Activated CD4-positive, alpha-beta T cell treated with anti-CD3 and anti-CD28 coated beads, Interleukin-2, amount 50 U/mL, for 16 hours (primary cell): ENCODE results near the gene MLLT6.

Source experiments
- DNase-seq: peaks from one replicate; pipeline ENCODE4 v3.0.0-alpha.2; 2020

The MLLT6 gene

DNA sequence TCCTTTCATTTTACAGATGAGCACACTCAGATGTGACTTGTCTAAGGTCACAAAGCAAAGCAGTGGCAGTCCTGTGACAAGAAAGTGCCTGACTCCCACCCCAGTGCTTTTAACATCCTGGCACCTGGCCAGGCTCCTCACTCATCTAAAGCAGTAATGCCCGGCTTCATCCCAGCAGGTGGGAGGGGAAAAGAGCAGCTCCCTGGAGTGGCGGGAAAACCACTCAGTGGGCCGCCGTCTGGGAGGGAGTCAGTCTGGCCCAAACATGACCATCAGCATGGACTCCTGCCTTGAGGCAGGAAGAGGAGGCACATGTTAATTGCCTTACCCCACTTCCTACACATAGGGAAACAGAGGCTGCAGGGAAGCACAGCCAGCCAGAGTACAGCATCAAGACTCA, 40.5 kb downstream of the MLLT6 start:
- no peak for DNase-seq

DNA sequence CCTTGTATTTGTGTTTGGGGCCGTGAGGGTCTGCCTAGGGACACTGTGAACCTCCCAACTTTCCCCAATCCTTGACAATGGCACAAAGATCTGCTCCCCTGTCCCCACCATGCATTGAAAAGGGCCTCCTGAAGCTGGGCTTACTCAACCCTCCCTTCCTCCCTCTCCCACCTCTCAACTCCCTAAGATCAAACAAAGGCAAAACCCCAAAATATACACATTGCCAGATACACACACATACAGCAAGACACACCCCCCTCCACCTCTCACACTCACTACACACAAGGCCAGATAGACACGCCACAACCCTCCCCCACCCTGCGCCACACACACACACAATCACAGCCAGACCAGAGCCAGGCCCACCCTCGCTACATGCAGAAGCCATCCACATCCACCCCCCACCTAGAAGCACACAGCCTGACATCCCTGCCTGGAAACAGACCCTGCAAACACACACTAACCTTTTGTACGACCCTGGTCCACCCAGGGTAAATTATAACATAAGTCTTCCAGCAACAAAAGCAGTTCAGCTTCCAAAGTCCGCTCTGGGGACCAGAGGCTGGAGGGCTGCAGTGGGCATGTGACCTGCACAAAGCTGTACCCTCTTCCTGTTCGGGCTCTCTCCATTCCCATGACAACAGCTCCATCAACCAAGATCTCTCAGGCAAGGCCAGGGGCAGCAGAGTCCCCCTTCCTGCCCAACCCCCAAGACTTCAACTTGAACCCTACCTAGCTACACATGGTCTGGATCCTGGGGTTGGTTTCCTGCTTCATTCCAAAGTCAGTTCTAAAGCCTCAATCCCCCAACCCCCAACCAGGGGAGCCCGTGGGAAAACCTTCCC, 41.2 kb downstream of the MLLT6 start:
- DNase-seq: no peak

DNA sequence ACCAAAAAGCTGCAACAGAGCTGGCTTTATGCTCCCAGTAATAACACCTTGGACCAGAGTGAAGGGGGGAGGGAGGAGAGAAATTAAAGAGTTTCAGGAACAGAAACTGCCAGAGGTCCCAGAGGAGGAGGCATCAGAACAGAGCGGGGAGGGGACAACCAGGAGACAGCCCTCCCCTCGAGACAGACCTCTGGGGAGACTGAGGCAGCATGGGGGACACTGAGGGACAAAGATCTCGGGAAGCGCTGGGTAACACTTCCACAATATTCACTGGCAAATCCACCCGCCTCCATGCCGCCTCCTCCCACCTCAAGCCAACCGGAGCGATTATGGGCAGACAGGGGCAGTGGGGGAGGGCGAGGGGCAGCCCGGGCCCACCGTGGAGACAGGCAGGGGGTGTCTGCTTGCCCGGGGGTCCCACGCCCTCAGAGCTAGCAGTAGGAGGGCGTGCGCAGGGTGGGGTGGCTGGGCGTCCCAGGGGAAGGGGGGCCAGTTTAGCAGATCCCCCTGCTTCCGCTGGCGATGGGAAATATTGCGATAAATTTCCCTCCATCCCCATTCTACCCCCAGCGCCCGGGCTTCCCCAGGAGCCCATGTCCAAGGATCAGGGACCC, 41.9 kb downstream of the MLLT6 start:
- DNase-seq: no peak

DNA sequence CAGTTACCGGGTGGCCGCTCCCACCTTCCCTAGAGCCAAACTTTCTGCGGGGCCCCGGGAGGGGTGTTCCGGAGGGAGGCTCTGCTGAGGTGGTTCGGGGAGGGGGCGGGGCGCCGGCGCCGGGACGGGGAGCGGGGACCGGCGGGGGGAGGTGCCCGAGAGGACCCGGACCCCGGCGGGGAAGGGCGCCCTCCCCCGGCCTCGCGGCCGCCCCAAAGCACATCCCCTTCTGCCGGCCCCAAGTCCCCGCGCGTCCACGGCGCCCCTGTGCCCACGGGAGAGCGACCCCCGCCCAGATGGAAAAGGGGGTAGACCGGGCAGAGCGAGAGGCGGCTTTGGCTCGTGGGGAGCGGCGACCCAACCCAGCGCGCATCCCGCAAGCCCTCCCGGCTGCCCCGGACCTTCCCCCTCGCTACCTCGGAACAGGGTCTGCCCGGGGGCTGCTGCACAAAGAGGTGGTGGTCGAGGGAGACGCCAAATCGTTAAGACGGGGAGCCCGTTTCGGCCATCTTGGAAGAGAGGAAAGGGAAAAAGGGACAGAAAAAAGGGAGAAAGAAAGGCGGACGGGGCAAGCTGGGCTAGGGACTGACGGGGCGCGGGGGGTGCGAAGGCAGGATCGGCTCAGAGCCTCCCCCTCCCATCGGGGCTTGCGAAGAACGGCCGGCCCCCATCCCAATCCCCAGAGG, 42.5 kb downstream of the MLLT6 start:
- DNase-seq: no peak

DNA sequence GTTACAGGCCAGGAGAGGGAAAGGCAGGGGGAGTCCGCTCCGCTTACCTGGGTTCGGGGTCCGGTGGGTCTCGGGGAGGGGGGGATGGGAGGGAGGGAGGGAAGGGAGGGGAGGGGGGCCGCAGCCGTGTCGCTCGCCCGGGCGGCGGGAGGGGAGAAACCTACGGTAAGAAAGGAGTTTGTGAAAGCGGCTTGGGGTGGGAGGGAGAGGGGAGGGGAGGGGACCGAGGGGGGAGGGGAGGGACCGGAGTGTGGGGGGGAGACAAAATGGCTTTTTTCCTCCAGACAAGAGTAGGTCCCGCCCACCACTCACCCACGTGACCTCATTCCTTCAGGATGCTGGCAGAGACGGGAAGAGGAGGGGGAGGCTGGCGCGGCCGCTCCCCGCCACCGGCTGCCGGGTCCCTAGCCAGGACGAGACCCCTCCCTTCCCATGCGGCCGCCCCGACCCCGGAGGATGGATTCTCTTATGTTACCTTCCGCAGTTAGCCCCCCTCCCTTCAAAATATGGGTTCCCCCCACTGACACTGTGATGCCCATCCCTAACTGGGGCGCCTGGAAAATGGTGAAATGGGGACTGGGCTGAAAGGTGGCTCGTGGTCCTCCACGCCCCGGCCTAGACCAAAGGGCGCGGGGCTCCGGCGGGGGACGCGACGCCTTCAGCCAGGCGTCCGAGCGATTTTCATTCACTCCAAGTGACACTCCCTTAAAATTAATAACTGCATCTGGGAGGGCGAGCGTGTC, 43.2 kb downstream of the MLLT6 start, which contains the start of gene PCGF2:
Gene PCGF2 (minus strand): TSS at position 188 of the 743 bp plus-strand sequence. CDS start 7,934 bp downstream, outside the sequence.
- DNase-seq: no peak

DNA sequence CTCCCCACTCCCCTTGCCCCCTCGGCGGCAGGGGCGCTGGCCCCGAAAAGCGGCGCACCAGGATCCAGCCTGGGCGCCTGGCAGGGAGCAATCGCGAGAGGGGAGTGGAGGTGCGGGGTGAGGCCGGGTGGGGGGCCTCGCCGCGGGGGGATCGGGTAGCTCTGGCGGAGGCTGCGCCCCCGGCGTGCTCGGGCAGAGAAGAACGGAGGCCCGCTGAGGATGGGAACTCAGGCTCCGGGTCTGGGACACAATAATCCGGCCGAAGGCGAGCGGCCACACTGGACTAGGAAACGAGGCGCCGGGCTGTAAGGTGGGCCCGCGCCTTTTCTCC, 43.8 kb downstream of the MLLT6 start:
- no peak for DNase-seq

DNA sequence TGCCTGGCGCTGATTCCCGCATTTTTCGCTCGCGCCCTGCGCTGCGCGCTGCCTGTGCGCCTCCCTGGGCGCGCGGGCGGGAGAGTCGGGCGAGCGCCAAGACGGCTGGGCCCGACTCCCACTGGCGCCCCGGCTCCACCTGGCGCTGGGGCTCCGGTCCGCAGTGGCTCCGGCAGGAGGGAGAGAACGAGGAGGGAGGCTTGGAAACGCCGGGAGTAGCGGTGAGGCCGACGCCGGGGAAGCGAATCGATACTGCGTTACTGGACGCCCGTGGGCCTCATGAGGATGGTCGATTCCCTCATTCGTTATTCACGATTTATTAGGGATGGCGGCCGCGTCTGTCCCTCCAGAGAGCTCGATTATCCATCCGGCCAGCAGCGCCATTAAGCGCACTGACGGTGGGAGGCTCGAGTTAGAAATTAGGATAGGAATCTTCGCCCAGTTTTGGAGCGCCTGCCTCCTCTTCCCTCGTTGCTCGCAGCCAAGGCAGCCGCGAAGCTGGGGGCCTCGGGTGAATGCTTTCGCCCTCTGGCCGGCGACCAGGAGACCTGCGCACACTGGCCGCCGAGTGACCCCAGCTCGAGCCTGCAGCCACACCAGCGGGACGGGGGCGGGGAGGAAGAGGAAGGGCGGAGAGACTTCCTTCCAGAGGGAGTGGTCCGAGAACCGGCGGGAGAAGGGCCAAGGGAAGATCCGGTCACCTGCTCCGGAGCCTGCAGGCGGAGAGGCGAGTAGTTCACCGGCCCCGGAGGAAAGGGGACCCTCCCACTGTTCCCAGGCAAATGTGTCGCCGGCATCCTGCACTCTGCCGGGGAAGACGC, 44.4 kb downstream of the MLLT6 start:
- no peak for DNase-seq

DNA sequence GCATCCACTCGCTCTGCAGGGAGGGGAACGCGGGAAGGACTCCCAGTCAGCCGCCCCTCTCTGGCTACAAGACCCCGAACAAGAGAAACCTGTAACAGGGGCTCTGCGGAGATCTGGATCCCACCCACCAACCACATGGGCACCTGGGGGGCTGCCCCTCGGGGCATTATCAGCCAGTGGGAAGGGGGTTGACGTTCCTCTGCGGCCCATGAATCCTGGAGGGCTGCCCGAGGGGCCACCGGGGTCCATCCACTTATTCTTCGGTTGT, 44.9 kb downstream of the MLLT6 start:
- no peak for DNase-seq

DNA sequence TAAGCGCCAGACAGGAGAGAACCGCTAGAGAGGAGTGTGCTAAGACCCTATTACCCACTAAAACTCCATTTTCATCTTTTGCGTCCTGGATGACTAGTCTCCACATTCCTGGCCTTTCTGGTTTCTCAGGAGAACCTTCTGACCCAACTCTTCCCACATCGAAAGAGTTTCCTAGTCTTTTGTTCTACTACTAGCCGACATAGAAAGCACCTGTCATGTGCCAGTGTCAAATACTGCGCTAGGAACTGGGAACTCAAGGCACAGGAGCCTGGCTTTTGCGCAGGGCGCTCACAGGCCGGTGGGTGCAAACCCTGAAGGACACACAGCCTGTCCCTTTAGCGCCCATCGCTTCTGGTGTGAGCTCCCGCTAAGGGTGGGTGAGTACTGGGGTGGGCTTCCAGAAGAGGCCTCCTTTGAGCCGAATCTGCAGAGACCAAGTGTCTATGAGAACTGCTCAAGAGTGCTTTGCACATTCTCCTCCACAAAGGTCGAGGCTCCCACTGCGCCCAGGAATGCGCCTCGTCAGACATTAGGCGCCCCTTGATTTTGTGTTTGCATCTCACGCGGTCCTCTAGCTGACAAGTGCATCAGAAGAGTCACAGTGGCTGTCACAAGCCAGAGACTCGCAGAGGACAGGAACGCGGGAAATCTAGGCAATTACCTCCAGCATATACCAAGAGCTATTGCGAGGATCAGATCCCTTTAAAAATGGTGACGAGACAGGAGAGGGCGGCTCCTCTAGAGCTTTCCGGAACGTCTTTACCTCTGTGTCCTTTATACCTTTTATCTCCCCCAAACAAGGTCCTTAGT, 45.4 kb downstream of the MLLT6 start:
- no peak for DNase-seq

DNA sequence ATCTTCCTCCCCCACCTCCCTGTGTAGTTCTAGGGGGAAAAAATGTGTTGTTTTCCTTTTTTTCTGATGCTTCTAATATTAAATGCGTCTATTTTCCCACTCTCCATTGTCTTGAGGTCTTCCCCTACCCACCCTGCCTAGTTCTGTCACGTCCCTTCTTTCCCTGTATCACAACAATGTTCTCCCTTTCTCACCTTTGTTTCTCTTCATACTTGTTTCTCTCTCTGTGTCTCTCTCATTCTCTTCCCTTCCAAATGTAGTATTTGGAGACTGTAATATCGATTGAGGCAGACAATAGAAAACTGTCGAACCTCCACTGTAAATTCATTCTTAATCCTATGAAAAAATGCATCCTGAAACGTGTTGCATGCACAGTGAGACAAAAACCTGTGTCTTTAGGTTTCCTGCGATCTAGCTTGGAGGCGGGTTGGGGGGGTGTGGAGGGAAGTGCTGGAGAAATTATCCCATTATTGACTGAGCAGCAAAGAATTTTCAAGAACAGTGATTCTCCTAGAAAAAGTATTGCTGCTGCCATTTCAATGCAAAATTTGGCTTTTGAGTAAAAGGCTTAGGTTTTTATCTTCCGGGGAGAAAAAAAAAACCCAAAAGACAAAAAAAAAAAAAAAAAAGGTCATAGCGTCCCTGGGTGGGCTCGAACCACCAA, 46.2 kb downstream of the MLLT6 start:
- no peak for DNase-seq

DNA sequence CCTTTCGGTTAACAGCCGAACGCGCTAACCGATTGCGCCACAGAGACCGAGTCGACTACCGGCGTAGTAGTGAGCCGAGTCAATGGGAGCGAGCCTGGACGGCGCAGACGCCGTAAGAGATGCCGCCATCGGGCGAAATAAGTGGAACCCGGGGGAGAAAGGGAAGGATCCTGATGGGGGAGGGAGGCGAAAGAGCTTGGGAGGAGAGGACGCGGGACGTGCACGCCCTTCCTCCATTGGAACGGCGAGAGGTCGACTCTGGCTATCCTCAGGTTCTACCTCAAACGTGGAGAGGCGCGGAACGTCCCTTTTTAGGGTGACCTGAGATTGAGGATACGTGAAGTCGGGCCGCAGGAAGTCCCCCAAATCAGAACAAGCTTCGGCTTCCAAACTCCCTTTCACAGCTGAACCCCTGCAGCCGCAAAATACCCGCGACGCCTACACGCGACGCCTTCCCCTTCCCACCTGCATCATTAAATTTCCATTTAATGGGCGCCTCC, 46.8 kb downstream of the MLLT6 start:
- peak; percentile 85 for DNase-seq

DNA sequence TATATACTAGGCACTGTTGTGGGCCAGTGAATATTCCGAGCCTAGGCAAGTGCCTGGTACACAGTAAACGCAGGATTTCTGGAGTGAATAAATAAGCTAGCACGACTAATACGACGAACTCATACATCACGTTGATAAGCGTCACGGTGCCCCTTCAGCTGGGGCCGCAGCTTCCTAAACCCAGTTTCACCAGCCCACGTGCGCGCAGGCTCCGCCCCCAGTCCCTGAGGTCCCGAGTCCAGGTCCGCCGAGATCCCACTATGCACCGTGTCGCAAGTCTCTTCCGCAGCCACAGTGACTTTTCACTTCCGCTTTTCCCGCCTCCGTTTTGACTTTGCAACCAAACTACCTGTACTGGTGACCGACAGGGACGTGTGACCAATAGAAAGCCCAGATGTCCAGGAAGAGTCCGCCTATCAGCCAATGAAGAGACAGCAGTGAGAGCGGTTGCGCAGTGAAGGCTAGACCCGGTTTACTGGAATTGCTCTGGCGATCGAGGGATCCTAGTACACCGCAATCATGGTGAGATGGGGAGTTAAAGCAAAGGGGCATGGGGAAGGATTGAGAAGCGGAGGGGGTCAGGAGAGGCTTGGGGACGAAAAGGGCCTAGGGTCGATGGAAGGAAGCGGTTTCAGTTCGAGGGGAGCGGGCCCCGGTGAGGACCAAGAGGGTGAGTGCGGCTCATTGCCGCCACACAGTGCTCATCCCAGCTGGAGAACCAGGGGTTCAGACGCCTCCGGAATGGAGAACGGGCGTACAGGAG, 47.4 kb downstream of the MLLT6 start, which contains the start of gene PSMB3:
Gene PSMB3 (plus strand): TSS at position 434 of the 763 bp plus-strand sequence. CDS start 86 bp downstream, at position 520.
- peak; percentile 100 for DNase-seq

DNA sequence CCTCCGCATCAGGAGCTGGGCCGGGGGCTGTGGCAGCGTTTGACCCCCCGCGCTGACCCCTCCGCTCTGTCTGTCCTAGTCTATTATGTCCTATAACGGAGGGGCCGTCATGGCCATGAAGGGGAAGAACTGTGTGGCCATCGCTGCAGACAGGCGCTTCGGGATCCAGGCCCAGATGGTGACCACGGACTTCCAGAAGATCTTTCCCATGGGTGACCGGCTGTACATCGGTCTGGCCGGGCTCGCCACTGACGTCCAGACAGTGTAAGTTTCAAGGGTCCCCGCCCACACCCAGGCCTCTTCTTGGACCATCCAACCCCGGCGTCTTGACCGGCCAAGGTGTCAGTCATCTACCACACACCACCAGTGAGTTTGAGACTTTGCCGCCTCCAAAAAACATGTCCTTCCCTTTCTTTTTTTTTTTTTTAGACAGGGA, 48.0 kb downstream of the MLLT6 start:
- no peak for DNase-seq

DNA sequence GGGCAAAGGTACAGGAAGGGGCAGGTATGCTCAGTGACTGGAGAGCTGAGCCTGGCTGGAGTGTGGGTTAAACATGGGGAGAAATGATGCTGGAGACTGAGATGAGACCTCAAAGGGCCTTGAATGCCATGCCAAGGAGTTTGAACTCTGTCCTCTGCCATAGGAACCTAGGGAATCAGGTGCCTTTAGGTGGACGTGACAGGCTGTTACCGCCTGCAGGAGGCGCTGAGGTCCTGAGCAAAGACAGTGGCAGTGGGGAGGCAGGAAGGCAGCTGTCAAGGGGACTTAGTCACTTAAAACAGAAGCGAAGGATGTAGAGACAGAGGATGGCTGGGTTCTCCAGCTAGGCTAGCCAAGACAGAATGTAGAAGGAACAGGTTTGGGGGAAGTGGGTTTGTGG, 56.5 kb downstream of the MLLT6 start:
- peak; percentile 29 for DNase-seq

DNA sequence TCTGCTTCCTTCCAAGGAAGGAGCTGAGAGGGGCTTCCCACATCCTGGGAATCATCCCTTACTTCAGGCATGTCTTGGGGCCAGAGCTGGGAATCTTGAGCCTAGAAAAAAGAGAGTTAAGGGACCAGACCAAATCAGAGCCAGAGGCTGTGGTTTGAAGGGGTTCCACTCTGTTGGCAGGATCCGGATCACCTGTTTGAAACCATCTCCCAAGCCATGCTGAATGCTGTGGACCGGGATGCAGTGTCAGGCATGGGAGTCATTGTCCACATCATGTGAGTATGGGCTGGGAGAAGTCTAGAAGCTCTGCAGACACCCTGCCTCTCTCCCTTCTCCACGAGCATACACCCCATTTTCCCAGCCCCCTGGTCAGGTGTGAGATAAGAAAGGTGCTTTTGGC, 57.2 kb downstream of the MLLT6 start:
- DNase-seq: no peak

DNA sequence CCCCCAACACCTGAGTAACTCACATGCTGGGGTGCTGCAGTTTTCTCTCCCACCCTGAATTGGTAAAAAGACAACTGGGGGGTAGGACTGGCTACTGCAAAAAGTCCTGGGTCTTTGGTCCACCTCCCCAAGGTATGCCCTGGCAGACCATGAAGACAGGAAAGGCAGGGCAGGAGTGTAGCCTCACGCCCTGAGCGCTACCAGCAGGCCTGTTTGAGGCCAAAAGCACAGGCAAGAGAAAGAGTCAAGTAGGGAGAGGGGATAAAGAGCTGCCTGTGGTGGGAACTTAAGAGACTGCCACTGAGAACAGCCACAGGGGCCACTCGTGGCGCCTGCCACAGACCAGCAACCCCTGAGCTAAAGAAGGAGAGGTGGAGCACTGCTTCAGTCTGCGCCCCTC, 61.3 kb downstream of the MLLT6 start:
- no peak for DNase-seq

DNA sequence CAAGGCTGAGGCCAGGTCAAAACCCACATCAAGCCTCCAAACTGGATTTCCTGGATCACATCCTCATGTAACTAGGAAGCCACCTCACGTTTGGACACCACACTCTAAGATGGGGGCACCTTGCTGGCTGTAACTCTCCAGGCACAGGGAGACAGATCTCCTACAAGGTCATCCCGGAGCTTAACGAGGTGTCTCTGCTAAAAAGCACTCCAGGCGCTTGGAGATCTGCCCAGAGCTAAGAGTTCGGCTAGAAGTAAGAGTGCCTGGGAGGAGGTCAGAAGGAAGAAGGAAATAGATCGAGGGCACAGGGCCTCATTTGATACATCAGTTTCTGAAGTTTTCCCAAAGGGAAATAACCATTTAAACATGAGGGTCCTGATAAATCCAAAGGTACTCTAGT, 63.3 kb downstream of the MLLT6 start:
- DNase-seq: no peak

DNA sequence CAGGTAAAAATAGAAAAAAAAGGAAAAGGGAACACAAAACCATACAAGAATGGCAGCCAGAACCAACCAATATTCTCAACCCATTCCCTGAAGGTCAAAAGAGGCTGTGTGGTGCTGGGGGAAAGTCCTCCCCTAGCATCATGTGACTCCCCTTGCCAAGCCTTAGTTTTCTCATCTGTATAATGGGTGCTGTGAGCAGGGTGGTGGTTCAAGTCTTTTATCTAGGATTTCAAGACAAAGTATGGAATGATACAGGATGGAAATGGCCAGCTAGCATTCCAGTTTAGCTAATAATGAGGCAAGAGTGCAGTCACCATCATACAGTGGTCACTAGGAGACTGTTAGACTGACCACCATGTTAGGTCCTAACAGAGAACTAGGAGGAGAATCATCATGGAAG, 68.2 kb downstream of the MLLT6 start:
- no peak for DNase-seq

DNA sequence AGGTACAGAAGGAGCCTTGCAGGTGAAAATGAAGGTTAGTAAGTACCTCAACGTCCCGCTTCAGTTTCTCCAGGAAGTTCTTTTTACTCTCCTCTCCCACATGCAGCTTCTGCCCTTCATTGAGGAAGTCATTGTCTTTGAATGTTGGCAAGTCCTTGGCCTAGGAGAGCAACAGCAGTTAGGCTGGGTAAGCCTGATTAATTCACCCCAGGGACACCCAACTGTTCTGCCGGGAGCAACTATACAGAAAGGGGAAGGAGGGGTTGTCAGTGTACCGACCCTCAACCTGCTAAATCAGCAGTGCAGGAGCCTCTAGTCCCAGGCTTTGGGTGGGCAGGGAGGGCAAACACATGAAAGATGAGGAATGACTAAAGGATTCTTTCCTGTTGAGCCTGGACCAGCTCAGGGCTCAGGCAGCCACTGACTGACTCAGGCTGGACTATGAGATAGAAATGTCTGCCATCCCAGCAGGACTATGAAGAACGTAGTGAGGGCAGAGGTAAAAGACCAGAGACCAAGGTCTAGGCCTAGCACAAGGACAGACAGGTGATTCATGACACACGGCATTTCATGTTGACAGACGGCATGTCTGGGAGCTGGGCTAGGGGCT, 72.7 kb downstream of the MLLT6 start:
- DNase-seq: no peak
